Tibial nerve (tissue), 4 donors: Measurements from ENCODE around the gene RAE1.

Experiments
- CTCF ChIP-seq, 5 experiments: fragments of 200-600 bp in 3 of 5; fragments of 450-650 bp in 2 of 5; sonication (generic) in 3 of 5; IDR thresholded peaks; one replicate each; pipeline ENCODE4 v1.5.1; 2016 to 2019; ENCODE audit warnings: antibody characterized with exemption in 5 of 5, mild to moderate bottlenecking in 3 of 5, moderate library complexity in 2 of 5
- EP300 ChIP-seq, 2 donors: sonication (generic); formaldehyde crosslinking; IDR thresholded peaks; one replicate each; pipeline ENCODE4 v1.6.1; 2017; ENCODE audit warnings: antibody characterized with exemption in 2 of 2, mild to moderate bottlenecking in 1 of 2
- POLR2A ChIP-seq, 2 donors: fragments of 450-650 bp; IDR thresholded peaks; one replicate each; pipeline ENCODE4 v1.6.1; 2017; ENCODE audit warnings: antibody characterized with exemption in 2 of 2, mild to moderate bottlenecking in 2 of 2, moderate library complexity in 2 of 2

GRCh38 chr20:57386762-57387161 lies 35.7 kb downstream of the RAE1 start:
- TF ChIP-seq CTCF (IDR thresholded peaks at IDR 0.05) (no peak), EP300 (IDR thresholded peaks at IDR 0.05) (no peak), POLR2A (IDR thresholded peaks at IDR 0.05) (no peak)
